ENCODE data around the gene ORMDL2. TPM values are rescaled to one million over a fixed set of nuclear protein-coding genes. Genes with fewer than 3 reads are reported as not detected.

Gene ORMDL2
- total RNA-seq, 1 experiment from 2014 or later = 22.5 TPM

DNA sequence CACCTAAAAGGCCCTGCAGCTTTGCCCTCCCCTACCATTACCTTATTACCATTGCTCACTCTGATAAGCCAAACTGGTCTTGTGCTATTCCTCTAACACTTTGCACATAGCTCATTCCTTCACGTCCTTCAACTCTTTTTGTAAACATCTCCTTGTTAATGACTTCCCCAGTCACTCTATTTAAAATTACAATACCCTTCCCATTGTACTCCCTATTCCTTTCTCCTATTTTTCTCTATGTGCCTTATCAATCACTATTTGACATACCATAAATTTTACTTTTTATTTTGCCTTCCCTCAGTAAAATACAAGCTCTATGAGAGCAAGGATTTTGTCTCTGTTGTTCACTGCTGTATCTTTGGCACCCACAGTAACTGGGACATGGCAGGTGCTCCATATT is 5.8 kb upstream of the ORMDL2 start:
- intact Hi-C loops (cut with micrococcal nuclease; ENCODE audit: unreplicated experiment) = no loop called here
- no peak overlapping the region for H3K4me3 ChIP-seq
- no peak overlapping the region for H2AFZ ChIP-seq
- no TSS peak for BruUV-seq (replicated peaks)
- H3K9me3 ChIP-seq (ENCODE audit: insufficient read depth, low read depth) = no peaks in the 10 kb centered on the region
- no peaks in the 10 kb centered on the region for H3K9me2 ChIP-seq (ENCODE audit: insufficient read depth)
- H3K27me3 ChIP-seq (ENCODE audit: insufficient read depth, low read depth) = no peaks in the 10 kb centered on the region
- no peak for DNase-seq
- TF ChIP-seq EZH2 (IDR thresholded peaks at IDR 0.05; ENCODE audit: low read depth) = no peak
- TF ChIP-seq, protein P1, sequence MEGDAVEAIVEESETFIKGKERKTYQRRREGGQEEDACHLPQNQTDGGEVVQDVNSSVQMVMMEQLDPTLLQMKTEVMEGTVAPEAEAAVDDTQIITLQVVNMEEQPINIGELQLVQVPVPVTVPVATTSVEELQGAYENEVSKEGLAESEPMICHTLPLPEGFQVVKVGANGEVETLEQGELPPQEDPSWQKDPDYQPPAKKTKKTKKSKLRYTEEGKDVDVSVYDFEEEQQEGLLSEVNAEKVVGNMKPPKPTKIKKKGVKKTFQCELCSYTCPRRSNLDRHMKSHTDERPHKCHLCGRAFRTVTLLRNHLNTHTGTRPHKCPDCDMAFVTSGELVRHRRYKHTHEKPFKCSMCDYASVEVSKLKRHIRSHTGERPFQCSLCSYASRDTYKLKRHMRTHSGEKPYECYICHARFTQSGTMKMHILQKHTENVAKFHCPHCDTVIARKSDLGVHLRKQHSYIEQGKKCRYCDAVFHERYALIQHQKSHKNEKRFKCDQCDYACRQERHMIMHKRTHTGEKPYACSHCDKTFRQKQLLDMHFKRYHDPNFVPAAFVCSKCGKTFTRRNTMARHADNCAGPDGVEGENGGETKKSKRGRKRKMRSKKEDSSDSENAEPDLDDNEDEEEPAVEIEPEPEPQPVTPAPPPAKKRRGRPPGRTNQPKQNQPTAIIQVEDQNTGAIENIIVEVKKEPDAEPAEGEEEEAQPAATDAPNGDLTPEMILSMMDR (conservative IDR thresholded peaks at IDR 0.05) = no peak
- POLR2A ChIA-PET (ENCODE audit: unreplicated experiment) = no interaction called here
- H4K20me1 ChIP-seq (ENCODE audit: insufficient read depth) = peaks cover 62% of the 10 kb centered on the region
- H3K27ac ChIP-seq = no peak overlapping the region
- H3K4me2 ChIP-seq = no peak overlapping the region
- peaks cover 9% of the 10 kb centered on the region; the same call in 1 of the 2 replicates for H3F3A ChIP-seq (ENCODE audit: insufficient read depth, low read depth)
- H3K36me3 ChIP-seq (ENCODE audit: low read depth) = peaks cover 3% of the 10 kb centered on the region; the same call in 1 of the 2 replicates
- CTCF ChIA-PET = interaction anchor here (0.6 kb wide), 3 partner anchors 11 to 135 kb away, joined by 3 to 4 read pairs (median 3); no protein-coding TSS in a partner anchor
- H3K4me1 ChIP-seq (replicated peaks; ENCODE audit: insufficient read depth) = peaks cover 9% of the 10 kb centered on the region
- peaks cover 97% of the 10 kb centered on the region for H3K79me2 ChIP-seq (ENCODE audit: low read depth)

DNA sequence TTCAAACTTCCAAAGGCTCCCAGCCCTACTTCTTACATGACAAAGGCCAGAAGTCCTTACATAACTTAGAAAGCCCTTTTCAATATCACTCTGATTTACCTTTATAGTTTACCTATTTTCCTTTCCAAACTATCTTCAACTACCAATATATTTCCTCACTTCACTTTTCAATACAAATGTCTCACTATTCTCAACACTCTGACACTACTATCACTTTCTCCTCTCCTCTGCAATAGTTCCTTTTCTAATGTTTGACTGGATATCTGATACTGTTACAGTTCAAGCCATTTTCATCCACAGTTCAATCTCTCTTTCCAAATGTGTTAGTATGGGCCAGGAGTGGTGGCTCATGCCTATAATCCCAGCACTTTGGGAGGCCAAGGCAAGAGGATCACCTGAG is 3.6 kb upstream of the ORMDL2 start:
- intact Hi-C loops (cut with micrococcal nuclease; ENCODE audit: unreplicated experiment) = no loop called here
- no peak overlapping the region for H3K27ac ChIP-seq
- no peak for DNase-seq
- no peak overlapping the region for H3K4me3 ChIP-seq
- BruUV-seq (replicated peaks) = no TSS peak
- H3K27me3 ChIP-seq (ENCODE audit: insufficient read depth, low read depth) = no peaks in the 10 kb centered on the region
- H3K79me2 ChIP-seq (ENCODE audit: low read depth) = peaks cover 93% of the 10 kb centered on the region
- H3K36me3 ChIP-seq (ENCODE audit: low read depth) = no peaks in the 10 kb centered on the region; the same call in 1 of the 2 replicates
- H4K20me1 ChIP-seq (ENCODE audit: insufficient read depth) = peaks cover 54% of the 10 kb centered on the region
- H3F3A ChIP-seq (ENCODE audit: insufficient read depth, low read depth) = peaks cover 10% of the 10 kb centered on the region
- H3K4me1 ChIP-seq (replicated peaks; ENCODE audit: insufficient read depth) = peaks cover 17% of the 10 kb centered on the region
- H3K9me3 ChIP-seq (ENCODE audit: insufficient read depth, low read depth) = no peaks in the 10 kb centered on the region
- POLR2A ChIA-PET (ENCODE audit: unreplicated experiment) = interaction anchor here (0.7 kb wide), 1 partner anchor 53 kb away, joined by 3 read pairs; no protein-coding TSS in a partner anchor
- CTCF ChIA-PET = no interaction called here
- TF ChIP-seq, protein P1 (conservative IDR thresholded peaks at IDR 0.05) = no peak
- TF ChIP-seq EZH2 (IDR thresholded peaks at IDR 0.05; ENCODE audit: low read depth) = no peak
- H2AFZ ChIP-seq = no peak overlapping the region
- H3K9me2 ChIP-seq (ENCODE audit: insufficient read depth) = no peaks in the 10 kb centered on the region
- H3K4me2 ChIP-seq = no peak overlapping the region

- no peaks in the 10 kb centered on the region for H3K9me3 ChIP-seq (ENCODE audit: insufficient read depth, low read depth)
- no TSS peak for BruUV-seq (replicated peaks)
- H2AFZ ChIP-seq = no peak overlapping the region
- H3K27me3 ChIP-seq (ENCODE audit: insufficient read depth, low read depth) = no peaks in the 10 kb centered on the region
- TF ChIP-seq, protein P1 (conservative IDR thresholded peaks at IDR 0.05) = no peak
- TF ChIP-seq EZH2 (IDR thresholded peaks at IDR 0.05; ENCODE audit: low read depth) = no peak
- intact Hi-C loops (cut with micrococcal nuclease; ENCODE audit: unreplicated experiment) = loop anchor here (5.0 kb wide), 3 partner anchors 73 to 227 kb away; partner anchors contain the start of genes GDF11, PYM1 and RPS26
- H3K27ac ChIP-seq = no peak overlapping the region
- peaks cover 45% of the 10 kb centered on the region for H4K20me1 ChIP-seq (ENCODE audit: insufficient read depth)
- H3K4me2 ChIP-seq = peak overlapping the region; percentile 94
- H3K9me2 ChIP-seq (ENCODE audit: insufficient read depth) = no peaks in the 10 kb centered on the region
- H3K4me3 ChIP-seq = no peak overlapping the region
- DNase-seq = no peak
- H3K4me1 ChIP-seq (replicated peaks; ENCODE audit: insufficient read depth) = peaks cover 18% of the 10 kb centered on the region
- peaks cover 93% of the 10 kb centered on the region for H3K79me2 ChIP-seq (ENCODE audit: low read depth)
- H3K36me3 ChIP-seq (ENCODE audit: low read depth) = peaks cover 8% of the 10 kb centered on the region
- ChIA-PET POLR2A (ENCODE audit: unreplicated experiment) (no interaction called here), CTCF (no interaction called here)
- peaks cover 7% of the 10 kb centered on the region for H3F3A ChIP-seq (ENCODE audit: insufficient read depth, low read depth)
These were observed 2.4 kb upstream of the ORMDL2 start for GRCh38 chr12:55815473-55815872.

Measured in PC-9 (cell line).